HG03439 (cell line): Measurements from ENCODE around the gene ARHGAP8.

ENCODE experiments used
- ATAC-seq: cut with Tn5 transposase; IDR thresholded peaks from one replicate; pipeline ENCODE4 v1.9.1; 2021; ENCODE audit warnings: mild to moderate bottlenecking, moderate library complexity; ENCODE audit not compliant: unreplicated experiment

Gene ARHGAP8

DNA sequence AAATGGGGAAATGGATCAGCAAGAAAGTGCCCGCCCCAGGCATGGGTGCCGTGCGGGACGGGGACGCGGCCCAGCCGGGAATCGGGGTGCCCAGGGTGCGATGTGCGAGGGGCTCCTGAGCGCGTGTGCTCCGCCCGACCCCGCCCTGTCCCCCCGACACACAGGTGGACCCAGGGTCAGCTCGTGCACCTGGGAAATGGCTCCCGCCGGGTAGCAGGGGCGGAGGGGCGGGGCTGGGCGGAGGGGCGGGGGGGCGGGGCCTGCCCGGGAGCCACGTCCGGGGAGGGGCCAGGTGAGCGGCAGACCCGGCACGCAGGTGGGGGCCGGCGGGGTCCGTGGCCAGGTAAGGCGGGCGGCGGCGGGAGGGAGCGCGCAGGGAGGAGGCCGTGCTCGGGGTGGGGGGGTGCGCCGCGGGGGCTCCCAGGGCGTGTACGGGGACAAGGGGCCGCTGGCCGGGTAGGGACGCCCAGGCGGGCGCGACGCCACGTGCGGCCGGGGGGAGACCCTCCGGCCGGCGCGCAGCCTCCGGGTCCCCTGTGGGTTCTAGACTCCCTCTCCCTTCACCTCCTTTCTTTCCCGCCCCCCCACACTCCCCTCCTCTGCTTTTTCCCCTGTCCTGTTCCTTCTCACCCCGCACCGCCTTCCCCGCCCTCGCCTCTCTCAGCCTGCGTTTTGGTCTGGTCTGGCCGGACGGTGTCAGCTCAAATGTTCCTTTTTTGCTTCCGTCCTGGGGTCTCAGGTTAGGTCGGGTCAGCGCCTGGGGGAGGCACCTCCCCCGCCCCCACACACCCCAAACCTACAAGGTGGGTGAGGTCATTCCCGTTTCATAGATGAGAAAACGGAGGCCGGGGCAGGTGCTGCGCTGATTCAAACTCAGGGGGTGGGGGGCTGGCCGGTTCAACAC lies at the start of gene ARHGAP8:
Gene ARHGAP8, plus strand, starts transcription at position 291 of the 904 bp plus-strand sequence. CDS start 33,953 bp downstream, outside the sequence.
- ATAC-seq: no peak

DNA sequence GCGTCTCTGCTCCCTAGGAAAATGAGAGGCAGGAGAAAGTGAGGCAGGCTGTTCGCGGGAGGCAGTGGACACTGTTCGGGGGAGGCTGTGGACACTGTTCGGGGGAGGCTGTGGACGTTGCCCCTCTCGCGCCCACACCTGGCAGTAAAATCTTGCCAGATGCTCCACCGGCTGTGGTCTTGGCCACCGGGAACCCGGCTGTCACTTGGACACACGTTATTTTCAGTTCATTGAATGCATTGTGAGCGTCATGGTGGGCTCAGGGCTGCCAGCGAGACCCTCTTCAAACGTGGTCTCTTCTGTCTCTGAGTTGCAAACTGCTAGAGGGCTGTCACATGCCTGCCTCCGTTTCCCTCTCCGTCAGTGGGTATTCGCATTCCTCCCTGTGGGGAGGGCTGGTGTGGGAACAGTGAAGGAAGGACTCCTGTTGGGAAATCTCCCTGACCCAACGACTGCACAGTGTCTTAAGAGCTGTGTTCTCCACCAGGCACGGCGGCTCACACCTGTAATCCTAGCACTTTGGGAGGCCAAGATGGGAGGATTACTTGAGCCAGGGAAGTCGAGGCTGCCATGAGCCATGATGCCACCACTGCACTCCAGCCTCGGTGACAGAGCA lies 49.0 kb upstream of the ARHGAP8 start:
- ATAC-seq: no peak

DNA sequence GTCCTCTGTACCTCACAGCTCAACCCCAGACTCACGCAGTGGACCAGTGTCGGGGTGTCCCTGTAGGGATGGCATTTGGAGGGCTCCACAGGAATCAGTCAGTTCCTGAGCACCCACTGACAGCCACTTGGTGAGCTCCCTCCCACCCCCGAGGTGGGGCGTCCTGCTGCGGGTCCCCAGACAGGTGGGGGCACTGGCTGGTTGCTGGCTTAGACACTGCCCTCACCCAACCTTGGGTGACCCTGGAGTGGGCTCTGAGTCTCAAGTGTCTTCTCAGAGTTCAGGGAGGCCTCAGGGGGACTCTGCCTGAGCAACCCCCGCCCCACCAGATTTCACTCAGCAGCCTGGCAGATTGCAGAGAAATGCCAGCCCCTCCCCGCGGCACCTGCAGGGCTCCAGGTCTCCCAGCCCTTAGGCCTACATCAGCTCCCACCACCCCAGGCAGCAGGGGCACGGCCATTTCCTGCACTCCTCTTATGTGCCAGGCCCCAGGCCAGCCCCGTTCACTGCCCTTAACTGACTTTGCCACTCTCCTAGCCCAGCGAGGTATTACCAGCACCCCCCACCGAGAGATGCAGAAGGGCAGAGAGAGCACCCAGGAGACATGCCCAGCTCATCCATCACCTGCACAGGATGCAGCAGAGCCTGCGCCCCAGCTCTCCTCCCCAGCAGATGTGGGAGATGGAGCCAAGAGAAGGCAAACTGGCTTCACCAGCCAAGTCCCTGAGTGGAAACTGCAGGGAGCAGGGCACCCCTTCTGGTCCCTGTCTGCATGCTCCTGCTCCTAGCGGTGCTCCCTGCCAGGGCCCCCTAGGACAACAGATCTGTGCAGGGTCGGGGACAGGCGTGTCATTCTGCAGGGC lies 48.0 kb upstream of the ARHGAP8 start:
- no peak for ATAC-seq

DNA sequence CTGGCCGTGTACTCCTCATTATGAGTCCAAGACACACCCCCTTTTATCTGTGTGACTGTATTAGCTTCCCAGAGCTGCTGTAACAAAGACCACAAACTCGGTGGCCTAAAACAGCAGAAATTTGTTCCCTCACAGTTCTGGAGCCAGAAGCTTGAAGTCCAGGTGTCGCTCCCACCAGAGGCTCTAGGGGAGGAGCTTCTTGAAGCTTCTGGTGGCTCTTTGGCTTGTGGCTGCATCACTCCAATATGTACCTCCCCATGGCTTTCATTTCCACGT lies 47.4 kb upstream of the ARHGAP8 start:
- ATAC-seq: no peak

DNA sequence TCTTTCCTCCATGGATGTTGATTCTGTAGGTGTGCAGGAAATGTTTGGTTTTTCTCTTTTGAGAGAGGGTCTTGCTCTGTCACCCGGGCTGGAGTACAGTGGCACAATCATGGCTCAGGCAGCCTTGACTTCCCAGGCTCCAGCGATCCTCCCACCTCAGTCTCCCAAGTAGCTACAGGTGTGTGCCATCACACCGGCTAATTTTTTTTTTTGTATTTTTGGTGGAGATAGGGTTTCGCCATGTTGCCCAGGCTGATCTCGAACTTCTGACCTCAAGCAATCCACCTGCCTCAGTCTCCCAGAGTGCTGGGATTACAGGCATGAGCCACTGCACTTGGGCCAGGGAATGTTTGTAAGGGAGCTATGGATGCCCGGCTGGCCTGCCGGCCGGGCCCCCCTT lies 45.9 kb upstream of the ARHGAP8 start:
- ATAC-seq: no peak

DNA sequence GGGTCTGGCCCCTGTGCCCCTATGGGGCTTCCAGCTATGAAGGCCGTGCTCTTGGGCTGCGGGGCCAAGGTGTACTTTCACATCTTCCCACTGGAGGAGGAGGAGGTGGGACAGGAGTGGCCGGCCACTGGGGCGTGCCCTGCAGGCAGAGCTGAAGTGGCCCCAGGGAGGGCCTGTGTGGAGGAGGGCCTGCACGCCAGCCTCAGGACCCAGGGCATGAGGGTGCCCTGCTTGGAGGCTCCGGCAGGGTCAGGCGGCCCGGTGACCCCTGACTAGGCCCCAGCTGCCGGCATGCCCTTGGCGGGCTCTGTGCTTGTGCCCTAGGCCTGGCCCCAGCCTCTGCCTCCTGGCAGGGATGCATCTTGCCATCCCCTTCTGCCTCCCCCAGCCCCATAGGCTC lies 45.2 kb upstream of the ARHGAP8 start:
- ATAC-seq: no peak

DNA sequence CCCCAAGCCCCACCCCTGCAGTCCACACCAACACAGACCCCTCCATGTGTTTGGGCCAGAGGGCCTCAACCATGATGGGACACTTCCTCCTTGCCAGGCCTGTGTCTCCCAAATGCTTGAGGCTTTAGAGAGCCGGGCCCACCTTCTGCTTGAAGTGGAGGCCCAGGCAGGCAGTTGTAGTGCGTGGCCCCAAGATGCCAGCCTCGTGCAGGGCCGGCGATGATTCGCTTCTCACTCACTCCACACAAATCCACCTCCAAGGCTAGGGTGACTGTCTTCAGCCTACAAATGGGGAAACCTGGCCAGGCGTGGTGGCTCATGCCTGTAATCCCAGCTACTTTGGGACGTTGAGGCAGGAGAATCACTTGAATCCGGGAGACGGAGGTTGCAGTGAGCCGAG lies 44.6 kb upstream of the ARHGAP8 start:
- ATAC-seq: no peak

DNA sequence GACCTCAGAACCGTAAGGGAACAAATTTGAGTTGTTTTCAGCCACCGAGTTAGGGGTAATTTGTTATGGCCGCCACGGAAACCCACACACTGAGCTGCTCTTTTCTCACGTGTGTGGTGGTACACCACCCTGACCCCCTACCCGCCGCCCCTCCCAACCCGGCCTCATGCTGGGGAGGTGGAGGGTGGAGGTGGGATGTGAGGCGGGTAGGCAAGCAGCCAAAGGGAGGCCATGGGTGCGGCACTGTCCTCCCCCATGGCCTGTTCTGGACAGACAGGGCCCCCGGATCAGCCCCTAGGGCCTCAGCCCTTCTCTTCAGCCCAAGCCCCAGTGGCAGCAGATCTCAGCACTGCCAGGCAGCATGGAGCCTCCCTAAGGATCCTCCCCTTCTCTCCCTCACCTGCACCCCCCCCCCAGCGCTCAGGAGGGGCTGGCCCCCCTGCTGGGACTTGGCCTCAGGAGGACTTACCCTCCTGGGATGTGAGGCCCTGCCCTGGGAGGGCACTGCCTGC lies 42.4 kb upstream of the ARHGAP8 start:
- no peak for ATAC-seq

DNA sequence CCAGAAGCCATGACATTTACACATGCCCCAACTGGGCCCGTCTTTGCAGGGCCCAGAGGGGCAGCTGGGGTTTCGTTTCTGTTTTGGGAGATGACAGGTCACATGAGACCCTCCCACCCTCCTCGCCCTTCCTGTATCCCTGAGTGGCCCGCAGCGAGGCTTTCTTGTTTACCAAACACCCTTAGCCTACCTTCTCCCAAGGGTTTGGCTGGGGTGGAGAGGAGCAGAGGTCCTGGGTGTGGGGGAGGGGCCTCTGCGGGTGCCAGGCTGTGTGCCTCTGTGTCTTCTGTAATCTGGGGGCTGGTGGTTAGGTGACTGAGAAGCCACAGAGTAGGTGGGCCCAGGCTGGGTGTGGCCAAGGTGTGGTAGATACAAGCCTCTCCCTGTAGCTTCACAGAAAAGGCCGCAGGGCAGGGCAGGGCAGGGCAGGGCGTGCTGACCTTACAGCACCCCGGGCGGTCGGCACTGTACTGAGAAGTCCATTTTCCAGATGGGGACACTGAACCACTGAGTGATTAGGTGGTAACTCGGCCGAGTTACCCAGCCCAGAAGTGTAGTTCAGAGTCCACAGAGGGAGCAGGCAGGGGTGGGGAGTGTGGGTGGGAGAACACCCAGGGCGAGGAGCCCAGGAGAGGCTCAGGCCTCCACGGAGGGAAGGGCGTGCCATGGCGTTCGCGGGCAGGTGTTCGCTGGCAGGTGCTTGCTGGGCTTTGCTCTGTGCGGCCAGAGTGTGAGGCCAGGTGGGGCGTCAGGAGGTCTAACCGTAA lies 41.7 kb upstream of the ARHGAP8 start:
- ATAC-seq: no peak

DNA sequence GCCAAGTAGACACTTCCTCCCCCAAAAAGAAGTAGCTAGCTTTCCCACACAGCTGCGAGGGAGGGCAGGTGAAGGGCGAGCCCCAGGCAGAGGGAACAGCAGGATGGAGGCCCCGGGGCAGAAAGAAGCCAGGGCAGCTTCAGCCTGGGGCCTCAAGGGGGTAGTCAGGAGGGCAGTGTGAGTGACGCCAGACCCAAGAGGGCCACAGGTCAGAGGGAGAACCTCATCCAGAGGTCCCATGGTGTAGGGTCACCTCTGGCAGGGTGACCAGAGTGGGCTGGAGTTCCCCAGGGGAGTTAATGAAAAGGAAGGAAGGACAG lies 41.2 kb upstream of the ARHGAP8 start:
- ATAC-seq: no peak

DNA sequence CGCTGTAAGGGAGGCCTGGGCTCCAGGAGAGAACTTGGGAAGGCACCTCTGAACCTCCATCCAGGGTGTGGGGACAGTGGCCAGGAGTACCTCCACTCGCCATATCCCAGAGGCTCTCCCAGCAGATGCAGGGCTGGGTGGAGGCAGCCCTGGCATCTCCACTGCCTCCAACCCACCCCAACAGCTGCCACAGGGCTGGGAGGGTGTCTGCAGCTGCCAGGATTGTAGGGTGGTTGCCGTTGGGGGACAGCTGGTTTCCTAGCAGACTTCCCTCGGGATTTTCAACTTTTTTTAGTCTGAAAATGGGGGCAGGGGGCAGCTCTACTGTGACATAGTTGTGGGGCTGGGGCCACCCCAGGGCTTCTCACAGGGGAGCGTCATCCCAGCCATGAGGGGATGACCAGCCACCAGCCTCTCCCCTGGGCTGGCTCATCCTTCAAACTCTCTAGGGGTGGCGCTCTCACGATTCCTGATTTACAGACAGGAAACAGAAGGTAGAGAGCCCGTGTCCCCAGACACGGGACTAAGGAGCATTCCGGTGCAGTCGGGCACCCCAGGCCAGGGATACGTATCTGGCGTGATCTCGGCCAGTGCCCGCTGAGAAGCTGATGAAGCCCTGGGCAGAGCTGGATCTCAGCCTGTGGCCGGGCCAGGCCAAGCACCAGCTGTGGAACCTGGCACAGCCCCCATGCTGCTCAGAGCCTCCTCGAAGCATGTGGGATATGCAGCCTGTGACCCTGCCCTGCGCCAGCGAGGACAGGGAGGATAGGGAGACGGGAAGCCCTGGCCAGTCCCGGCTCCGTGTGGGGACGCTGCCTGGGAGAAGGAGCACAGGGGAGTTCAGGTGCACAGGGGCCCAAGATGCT lies 40.5 kb upstream of the ARHGAP8 start:
- ATAC-seq: no peak

DNA sequence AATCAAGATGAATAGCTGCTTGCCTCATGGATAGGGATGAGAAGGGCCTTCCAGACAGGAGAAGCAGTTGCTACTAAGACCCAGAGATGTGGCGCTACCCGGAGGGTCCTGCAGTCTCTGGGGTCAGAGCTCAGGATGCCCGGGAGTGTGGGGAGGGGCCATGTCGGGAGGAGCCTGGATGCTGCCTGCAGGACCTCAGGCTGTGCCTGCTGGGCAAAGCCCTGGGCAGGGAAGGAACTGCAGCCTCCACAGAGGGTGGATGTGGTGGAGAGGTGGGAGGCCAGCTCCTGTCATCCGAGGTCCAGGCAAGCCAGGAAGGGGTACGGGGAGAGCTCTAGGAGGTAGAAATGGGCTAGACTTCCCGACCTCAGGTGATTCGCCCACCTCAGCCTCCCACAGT lies 39.4 kb upstream of the ARHGAP8 start:
- no peak for ATAC-seq

DNA sequence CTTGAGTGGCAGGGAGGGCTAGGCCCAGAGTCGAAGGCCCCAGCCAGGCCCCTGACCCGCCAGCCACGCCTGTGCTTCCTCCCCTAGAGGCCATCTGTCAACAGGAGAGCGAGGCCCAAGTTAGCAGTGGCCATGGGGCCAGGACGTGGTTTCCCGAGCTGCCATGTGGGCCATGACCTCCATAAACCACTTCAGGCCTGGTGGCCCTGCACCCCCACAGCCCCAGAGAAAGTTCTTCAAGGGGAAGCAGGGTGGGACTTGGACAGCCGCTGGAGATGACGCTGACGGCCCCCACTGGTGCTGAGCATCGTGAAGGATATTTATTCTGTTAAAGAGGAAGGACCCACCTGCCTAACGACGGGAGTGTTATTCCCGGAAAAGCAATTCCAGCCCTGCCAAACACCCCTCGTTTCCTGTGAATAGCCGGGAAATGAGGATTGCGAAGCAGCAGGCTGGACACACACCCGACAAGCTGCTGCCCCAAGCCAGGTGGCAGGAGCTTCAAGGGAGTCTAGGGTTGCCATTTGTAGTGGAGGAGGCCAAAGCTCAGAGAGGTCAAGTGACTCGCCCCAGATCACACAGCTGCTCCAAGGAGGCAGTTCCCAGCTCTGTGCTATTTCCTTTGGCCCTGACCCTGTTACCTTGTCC lies 37.5 kb upstream of the ARHGAP8 start:
- ATAC-seq: no peak

DNA sequence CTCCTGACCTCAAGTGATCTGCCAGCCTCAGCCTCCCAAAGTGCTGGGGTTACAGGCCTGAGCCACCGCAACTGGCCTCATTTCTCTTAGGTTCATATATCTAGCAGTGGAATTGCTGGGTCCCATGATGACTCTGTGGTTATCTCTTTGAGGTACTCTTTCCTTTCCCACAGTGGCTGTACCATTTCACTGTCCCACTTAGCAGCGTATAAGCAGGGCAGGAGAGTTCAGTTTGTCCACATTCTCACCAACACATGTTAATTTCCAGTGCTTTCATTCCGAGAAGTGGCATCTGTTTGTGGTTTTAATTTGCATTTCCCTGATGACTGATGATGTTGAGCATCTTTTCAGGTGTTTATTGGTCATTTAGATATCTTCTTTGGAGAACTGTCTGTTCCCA lies 34.0 kb upstream of the ARHGAP8 start:
- ATAC-seq: no peak

DNA sequence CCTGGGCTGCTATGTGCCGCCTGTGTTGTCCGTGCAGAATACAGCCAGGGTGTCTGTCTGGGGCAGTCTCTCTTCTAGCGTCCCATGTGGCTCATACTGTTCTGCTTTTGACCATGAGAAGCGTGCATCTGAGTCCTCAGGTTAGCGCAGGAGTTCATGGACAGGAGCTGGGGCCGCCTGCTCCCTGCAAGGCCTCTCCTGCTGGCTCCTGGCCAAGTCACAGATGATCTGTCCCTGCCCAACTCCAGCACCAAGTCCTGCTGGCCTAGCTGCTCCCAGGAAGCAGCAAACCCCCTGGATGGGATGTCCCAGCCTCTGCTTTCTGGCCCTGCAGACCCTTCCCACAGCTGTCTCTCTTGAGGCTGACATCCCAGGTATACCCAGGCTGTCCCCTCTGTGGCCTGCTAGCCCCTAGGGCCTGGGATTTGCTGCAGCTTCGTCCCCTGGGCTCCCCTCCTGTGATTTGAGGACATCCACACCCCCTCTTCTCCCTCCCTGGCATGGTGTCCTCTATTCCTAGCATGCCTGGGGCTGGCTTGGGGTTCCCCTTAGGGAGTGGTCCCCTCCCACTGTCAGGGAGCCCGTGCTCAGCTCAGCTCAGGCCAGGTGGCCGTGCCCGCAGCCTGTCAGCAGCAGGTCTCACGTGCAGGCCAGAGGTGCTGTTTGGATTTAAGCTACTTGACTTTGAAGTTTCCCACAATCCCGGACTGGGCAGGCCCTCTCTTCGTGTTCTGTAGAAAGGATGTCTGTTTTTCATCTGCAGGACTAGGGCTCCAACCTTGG lies 32.6 kb upstream of the ARHGAP8 start:
- no peak for ATAC-seq

DNA sequence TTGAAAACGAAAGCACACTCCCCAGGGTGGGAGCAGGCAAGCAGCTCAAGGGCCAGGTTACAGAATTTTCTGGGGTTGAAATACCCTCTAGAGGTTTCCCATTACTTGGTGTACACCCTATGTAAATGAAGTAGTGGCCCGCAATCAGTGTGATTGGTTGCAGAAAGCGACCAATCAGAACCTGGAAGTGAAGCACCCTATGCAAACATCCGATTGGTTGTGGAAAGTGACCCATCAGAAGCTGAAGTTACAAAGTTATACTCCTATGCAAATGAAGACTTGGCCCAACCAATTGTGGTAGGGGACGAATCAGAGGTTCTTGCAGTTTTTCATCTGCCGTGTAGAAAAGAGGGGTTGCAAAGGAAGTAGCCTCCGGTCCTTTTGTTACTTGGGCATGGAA lies 31.2 kb upstream of the ARHGAP8 start:
- no peak for ATAC-seq

DNA sequence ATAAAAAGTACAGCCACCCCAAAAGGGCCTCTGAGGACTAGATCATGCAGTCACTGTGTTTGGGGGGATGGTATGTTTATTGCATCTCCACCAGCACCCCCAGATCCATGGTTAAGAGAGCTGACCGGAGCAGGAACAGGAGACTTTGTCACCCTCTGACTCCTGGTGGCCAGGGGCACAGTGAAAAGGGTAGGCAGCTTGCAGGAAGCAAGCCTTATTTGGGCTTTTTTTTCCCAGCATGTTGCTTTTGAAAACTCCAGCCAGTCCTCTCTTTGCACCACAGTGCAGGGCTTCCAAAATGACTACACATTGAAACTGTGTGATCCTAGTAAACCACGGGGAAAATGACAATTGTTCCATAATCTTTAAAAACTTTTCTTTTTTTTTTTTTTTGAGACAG lies 29.8 kb upstream of the ARHGAP8 start:
- no peak for ATAC-seq

DNA sequence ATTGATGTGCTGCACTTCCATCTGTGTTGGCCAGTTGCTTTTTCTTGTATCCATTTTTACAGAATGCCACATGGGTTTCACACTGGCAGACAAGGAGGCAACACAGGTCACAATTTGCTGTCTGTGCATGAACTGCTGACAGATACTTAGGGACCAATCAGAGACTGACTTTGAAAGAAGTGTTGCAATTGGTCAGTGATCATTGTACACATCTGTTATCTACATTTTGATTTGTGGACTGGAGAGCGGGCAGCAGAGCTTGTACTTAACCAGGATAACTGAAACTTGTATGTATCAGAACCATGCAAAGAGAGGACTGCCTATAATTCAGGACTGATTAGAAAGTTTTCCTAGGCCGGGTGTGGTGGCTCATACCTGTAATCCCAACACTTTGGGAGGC lies 28.6 kb upstream of the ARHGAP8 start:
- no peak for ATAC-seq

DNA sequence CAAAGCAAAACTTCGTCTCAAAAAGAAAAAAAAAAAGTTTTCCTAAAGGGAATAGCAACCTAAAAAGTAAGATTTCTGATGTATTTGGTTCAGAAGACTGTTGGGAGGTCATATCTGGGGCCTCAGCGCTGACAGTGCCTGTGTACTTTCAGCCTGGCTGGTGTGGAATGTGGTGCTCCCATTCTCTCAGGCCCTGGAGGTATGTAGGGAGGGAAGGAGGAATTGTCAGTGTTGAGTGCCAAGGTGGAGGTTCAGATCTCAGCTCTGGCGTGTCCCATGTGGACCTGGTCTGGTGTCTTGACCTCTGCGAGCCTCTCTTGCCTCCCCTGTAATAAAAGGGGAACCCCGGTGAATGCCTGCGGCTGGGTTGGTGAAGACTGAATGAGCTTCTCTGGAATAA lies 28.0 kb upstream of the ARHGAP8 start:
- ATAC-seq: no peak
